Glomerular visceral epithelial cell (primary cell): ENCODE measurements around the gene ARHGAP26.

Source experiments
- DNase-seq: peaks from one replicate; pipeline ENCODE4 v3.0.0-alpha.2; 2016; ENCODE audit errors: extremely low spot score

Gene ARHGAP26

GRCh38 chr5:143219696-143220095, 449.5 kb downstream of the ARHGAP26 start:
- no peak for DNase-seq

- DNase-seq = no peak
These were observed 450.6 kb downstream of the ARHGAP26 start for GRCh38 chr5:143220748-143221251.

GRCh38 chr5:143222287-143223231, 452.4 kb downstream of the ARHGAP26 start:
- no peak for DNase-seq

- DNase-seq = no peak
These were observed 454.5 kb downstream of the ARHGAP26 start for GRCh38 chr5:143224672-143225071.

- DNase-seq = no peak
These were observed 455.3 kb downstream of the ARHGAP26 start for GRCh38 chr5:143225511-143225910.

- no peak for DNase-seq
These were observed 456.2 kb downstream of the ARHGAP26 start for GRCh38 chr5:143226361-143226760.

- no peak for DNase-seq
These were observed 456.7 kb downstream of the ARHGAP26 start for GRCh38 chr5:143226872-143227271.

GRCh38 chr5:143227301-143227700, 457.1 kb downstream of the ARHGAP26 start:
- no peak for DNase-seq

- DNase-seq = no peak
These were observed 458.6 kb downstream of the ARHGAP26 start for GRCh38 chr5:143228597-143229293.

GRCh38 chr5:143229426-143229895, 459.3 kb downstream of the ARHGAP26 start:
- DNase-seq = no peak

- peak; percentile 84 for DNase-seq
These were observed 459.9 kb downstream of the ARHGAP26 start for GRCh38 chr5:143229896-143230675.

GRCh38 chr5:143230676-143230996, 460.5 kb downstream of the ARHGAP26 start:
- no peak for DNase-seq

- no peak for DNase-seq
These were observed 461.2 kb downstream of the ARHGAP26 start for GRCh38 chr5:143231416-143231815.

GRCh38 chr5:143231973-143232812, 462.0 kb downstream of the ARHGAP26 start:
- no peak for DNase-seq

- DNase-seq = peak; percentile 16
These were observed 462.9 kb downstream of the ARHGAP26 start for GRCh38 chr5:143233031-143233430.

GRCh38 chr5:143234162-143234842, 464.1 kb downstream of the ARHGAP26 start:
- DNase-seq = no peak

- no peak for DNase-seq
These were observed 465.2 kb downstream of the ARHGAP26 start for GRCh38 chr5:143235423-143235822.

GRCh38 chr5:143236682-143237081, 466.5 kb downstream of the ARHGAP26 start:
- DNase-seq = no peak

- no peak for DNase-seq
These were observed 467.5 kb downstream of the ARHGAP26 start for GRCh38 chr5:143237664-143238063.

- DNase-seq = no peak
These were observed 468.4 kb downstream of the ARHGAP26 start for GRCh38 chr5:143238620-143239019.
